Common myeloid progenitor, CD34-positive (primary cell): ENCODE measurements around the gene RPS18.
"Not testable (repeated sequence)": the region's sequence is repeated elsewhere in the genome, so short reads cannot be mapped to it uniquely, and the experiment has no call there.

ENCODE experiments used
- CTCF ChIA-PET: fragments of 350-600 bp; sonication (Branson Sonifier 250); formaldehyde crosslinking; loops from one replicate; lab custom pipeline; 2021; ENCODE audit warnings: antibody characterized with exemption; lab: Charles Lee
- POLR2A ChIA-PET: fragments of 350-600 bp; sonication (Branson Sonifier 250); formaldehyde crosslinking; loops from one replicate; lab custom pipeline; 2021; ENCODE audit warnings: antibody characterized with exemption; lab: Charles Lee
- DNase-seq, 3 donors: peaks; one replicate each; pipeline versions ENCODE4 v3.0.0 to v3.0.0-alpha.2; 2013
- H3K27ac ChIP-seq, 2 experiments: 1 replicate in 1 of 2; 2 replicates in 1 of 2; pipeline ENCODE4 v1.7.0; 2013; ENCODE audit warnings: inconsistent platforms in 2 of 2, low read length in 2 of 2, mild to moderate bottlenecking in 2 of 2, low read depth in 1 of 2, moderate library complexity in 1 of 2; ENCODE audit not compliant: severe bottlenecking in 2 of 2, insufficient read depth in 1 of 2, poor library complexity in 1 of 2
- H3K27me3 ChIP-seq, 5 experiments: replicated peaks in 2 of 5; 1 replicate in 3 of 5; 2 replicates in 2 of 5; pipeline versions ENCODE4 v1.6.1 to v1.7.0; 2013; ENCODE audit warnings: low read length in 4 of 5, mild to moderate bottlenecking in 2 of 5, moderate library complexity in 2 of 5, inconsistent platforms in 1 of 5; ENCODE audit not compliant: insufficient read depth in 5 of 5, control insufficient read depth in 4 of 5
- H3K36me3 ChIP-seq, 4 experiments: 1 replicate in 2 of 4; 2 replicates in 2 of 4; pipeline versions ENCODE4 v1.6.1 to v1.7.0; 2013; ENCODE audit warnings: low read length in 3 of 4, control low read depth in 1 of 4, mild to moderate bottlenecking in 1 of 4; ENCODE audit not compliant: control insufficient read depth in 4 of 4, insufficient read depth in 4 of 4
- H3K4me1 ChIP-seq, 4 experiments: 1 replicate in 3 of 4; 2 replicates in 1 of 4; pipeline versions ENCODE4 v1.6.1 to v1.7.1; 2013; ENCODE audit warnings: low read length in 3 of 4, mild to moderate bottlenecking in 3 of 4, control low read depth in 1 of 4, inconsistent platforms in 1 of 4, moderate library complexity in 1 of 4; ENCODE audit not compliant: control insufficient read depth in 4 of 4, insufficient read depth in 4 of 4; ENCODE audit errors: control extremely low read depth in 1 of 4
- H3K4me3 ChIP-seq, 7 experiments: 1 replicate in 4 of 7; 2 replicates in 3 of 7; pipeline versions ENCODE4 v1.5.1 to v1.7.0; 2013; ENCODE audit warnings: mild to moderate bottlenecking in 7 of 7, low read length in 6 of 7, moderate library complexity in 6 of 7, inconsistent platforms in 2 of 7, low read depth in 2 of 7, control low read depth in 1 of 7; ENCODE audit not compliant: insufficient read depth in 4 of 7, control insufficient read depth in 1 of 7; ENCODE audit errors: extremely low read depth in 1 of 7
- H3K9me3 ChIP-seq, 5 experiments: 1 replicate in 4 of 5; 2 replicates in 1 of 5; pipeline versions ENCODE4 v1.6.1 to v1.7.1; 2013; ENCODE audit warnings: low read length in 4 of 5, mild to moderate bottlenecking in 2 of 5, inconsistent platforms in 1 of 5, low read depth in 1 of 5, moderate library complexity in 1 of 5; ENCODE audit not compliant: control insufficient read depth in 4 of 5, insufficient read depth in 2 of 5; ENCODE audit errors: control extremely low read depth in 1 of 5
- WGBS: methylation state at CpG from one replicate; pipeline ENCODE4 v1.1.5; 2013; ENCODE audit not compliant: insufficient coverage; 5-methylcytosine and 5-hydroxymethylcytosine counted together

The RPS18 gene

DNA sequence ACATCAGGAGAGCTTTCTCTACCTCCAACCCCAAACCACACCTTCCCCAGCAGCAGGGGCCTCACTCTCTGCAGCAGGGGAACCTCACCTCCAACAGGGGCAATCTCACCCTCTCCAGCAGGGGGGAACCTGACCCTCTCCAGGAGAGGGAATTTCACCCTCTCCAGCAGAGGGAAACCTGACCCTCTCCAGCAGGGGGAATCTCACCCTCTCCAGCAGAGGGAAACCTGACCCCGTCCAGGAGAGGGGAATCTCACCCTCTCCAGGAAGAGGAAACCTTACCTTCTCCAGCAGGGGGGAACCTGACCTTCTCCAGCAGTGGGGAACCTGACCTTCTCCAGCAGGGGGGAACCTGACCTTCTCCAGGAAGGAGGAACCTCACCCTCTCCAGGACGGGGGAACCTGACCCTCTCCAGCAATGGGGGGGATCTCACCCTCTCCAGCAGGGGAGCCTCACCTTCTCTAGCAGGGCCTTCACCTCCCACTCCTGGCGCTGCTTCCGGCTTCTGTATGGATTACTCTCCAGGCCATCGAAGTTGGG lies 8.2 kb downstream of the RPS18 start:
- Histone ChIP-seq H3K4me1 (peaks cover 2 to 44% (median 35%) of the 10 kb centered on the region in 4 experiments), H3K9me3 (no peaks in the 10 kb centered on the region), H3K27ac (peak overlapping the region in 1 of 2 experiments; percentile 35), H3K4me3 (no peak overlapping the region), H3K36me3 (peaks cover 0 to 75% (median 56%) of the 10 kb centered on the region in 4 experiments), H3K27me3 (no peaks in the 10 kb centered on the region)
- 60% methylated on average over 4 of the region's 5 CpGs for WGBS
- peak; percentile 79 to 93 (median 86) for DNase-seq
- ChIA-PET POLR2A (interaction anchor here (1.6 kb wide), 1 partner anchor 9 kb away, joined by 5 read pairs; the partner anchor contains the start of genes PFDN6 and WDR46), CTCF (interaction anchor here (0.7 to 9.7 kb wide), 15 partner anchors 10 to 151 kb away, joined by 3 to 96 read pairs (median 5); partner anchors contain the start of genes PFDN6, RGL2, TAPBP and WDR46)

DNA sequence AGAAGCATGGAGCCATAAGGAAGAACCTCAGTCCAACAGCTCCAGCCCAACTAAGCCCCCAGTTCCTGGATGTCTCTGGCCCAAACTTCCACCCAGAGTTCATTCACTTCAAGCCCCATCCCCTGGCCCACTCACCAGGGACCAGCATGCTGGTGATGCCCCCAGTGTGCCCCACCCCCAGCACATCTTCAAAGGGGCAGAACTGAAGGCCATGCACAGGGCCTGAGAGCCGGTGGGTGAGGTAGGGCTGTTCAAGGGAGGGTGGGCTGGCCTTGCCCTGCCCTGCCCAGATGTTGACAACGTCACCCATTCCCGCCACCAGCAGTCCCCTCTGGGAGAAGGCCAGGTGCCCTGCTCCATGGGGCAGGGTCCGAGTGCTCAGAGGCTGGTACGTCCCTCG lies 8.7 kb downstream of the RPS18 start:
- Histone ChIP-seq H3K27me3 (no peaks in the 10 kb centered on the region), H3K27ac (peak overlapping the region in 1 of 2 experiments; percentile 35), H3K36me3 (peaks cover 0 to 74% (median 56%) of the 10 kb centered on the region in 4 experiments), H3K4me3 (no peak overlapping the region), H3K4me1 (peaks cover 2 to 39% (median 30%) of the 10 kb centered on the region in 4 experiments), H3K9me3 (no peaks in the 10 kb centered on the region)
- POLR2A ChIA-PET = interaction anchor here (0.6 to 1.6 kb wide), 2 partner anchors 9 to 116 kb away, joined by 4 to 5 read pairs; partner anchors contain the start of genes PFDN6 and WDR46
- no peak for DNase-seq
- WGBS = 93% methylated on average over 6 of the region's 6 CpGs
- CTCF ChIA-PET = interaction anchor here (0.8 to 9.7 kb wide), 12 partner anchors 10 to 129 kb away, joined by 3 to 96 read pairs (median 5); partner anchors contain the start of genes PFDN6, RGL2 and WDR46

DNA sequence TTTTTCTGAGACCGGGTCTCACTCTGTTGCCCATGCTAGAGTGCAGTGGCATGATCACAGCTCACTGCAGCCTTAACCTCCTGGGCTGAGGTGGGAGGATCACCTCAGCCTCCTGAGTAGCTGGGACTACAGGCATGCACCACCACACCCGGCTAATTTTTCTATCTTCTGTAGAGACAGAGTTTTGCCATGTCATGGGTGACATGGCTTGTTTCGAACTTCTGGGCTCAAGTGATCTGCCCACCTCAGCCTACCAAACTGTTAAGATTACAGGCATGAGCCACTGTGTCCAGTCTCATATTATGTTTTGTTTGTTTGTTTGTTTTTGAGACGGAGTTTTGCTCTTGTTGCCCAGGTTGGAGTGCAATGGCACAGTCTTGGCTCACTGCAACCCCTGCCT lies 13.3 kb downstream of the RPS18 start:
- POLR2A ChIA-PET, H3K27ac ChIP-seq, CTCF ChIA-PET, H3K27me3 ChIP-seq, H3K9me3 ChIP-seq, H3K4me3 ChIP-seq, DNase-seq: not testable (repeated sequence)
- 100% methylated on average over 3 of the region's 4 CpGs for WGBS
- Histone ChIP-seq H3K4me1 (peaks cover 0 to 25% (median 22%) of the 10 kb centered on the region in 4 experiments), H3K36me3 (peaks cover 3 to 64% (median 52%) of the 10 kb centered on the region in 4 experiments)

DNA sequence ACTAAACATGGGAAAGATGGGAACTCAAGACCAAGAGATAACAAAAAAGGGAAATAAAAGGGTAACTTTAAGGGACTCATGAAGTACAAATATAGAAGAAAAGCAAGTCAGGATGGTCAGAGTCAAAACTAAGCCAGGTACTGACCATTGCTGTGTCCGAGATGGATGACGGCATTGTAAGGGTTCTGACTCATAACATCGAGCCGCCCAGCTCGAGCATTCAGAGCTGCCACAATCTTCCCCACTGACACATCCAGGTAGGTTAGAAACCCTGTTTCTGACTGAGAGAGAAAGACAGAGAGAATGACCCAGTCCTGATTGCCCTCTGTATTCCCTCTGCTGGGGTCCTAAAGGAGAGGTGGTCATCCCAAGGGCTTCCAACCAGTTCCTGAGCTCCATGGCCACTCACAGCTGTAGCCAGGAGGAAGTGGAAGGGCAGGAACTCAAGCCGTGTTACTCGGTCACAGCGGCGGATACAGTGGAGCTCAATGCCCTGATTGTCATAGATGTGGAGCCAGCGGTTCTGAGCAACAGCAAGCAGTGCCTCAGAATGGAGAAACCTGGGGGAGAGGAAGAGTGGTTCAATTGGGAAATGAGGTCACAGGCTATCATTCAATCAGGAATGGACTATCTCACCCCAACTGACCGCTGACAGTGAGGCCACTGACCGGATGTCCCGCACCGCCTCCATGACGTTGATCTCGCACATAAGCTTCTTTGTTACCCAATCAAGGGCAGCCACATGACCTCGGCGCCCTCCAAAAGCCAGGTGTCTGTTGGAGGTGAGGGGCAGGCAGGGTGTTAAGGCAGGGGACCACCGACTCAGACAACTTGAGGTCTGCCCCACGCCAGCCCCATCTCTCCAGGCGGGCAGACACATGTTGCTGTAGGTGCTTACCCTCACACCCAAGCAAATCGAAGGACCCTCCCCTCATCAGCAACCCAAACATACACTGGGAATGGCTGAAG lies 15.4 kb downstream of the RPS18 start:
- ChIA-PET POLR2A (interaction anchor here (2.5 kb wide), 1 partner anchor 12 kb away, joined by 17 read pairs; the partner anchor contains the start of gene RGL2), CTCF (interaction anchor here (1.0 to 6.3 kb wide), 5 partner anchors 10 to 131 kb away, joined by 3 to 53 read pairs (median 3); partner anchors contain the start of genes B3GALT4, CUTA and RGL2)
- Histone ChIP-seq H3K9me3 (no peaks in the 10 kb centered on the region), H3K4me3 (no peak overlapping the region), H3K36me3 (peaks cover 3 to 61% (median 52%) of the 10 kb centered on the region in 4 experiments), H3K4me1 (peaks cover 0 to 31% (median 23%) of the 10 kb centered on the region in 4 experiments), H3K27me3 (no peaks in the 10 kb centered on the region), H3K27ac (no peak overlapping the region)
- WGBS = 97% methylated on average over 16 of the region's 22 CpGs
- DNase-seq = no peak

DNA sequence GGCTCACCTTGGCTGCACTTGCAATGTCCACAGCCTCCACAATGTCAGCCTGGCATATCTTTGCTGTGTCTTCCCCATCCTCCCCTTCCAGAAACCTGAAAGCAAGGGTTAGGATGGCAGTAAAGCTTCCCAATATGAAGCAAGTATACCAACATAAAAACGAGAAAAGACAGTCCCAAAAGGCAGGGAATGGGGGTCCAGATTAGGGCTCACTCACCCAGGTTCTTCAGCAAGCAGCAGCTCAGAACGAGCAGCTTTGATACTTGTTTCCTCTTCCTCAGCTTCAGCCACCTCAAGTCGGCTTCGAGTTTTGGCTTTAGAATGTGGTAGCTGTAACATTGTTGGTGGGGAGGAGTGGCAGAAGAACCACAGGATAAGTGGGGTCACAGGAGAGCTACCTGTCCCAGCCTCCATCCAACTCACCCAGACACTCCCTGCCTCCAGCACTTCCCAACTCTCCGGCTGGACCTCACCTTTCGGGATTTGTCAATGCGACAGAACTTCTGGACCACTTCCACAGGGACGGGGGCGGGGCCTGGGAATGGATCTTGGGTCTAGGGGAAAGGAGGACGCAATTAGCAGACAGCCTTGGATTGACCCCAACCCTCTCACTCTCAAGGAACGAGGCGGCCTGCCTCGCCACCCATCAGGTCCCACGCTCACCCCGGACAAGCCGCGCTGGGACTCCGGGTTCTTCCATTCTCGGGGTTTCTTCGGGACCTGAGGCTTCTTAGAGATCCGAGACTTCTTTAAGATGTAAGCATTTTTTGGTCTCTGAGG lies 16.5 kb downstream of the RPS18 start:
- Histone ChIP-seq H3K36me3 (peaks cover 5 to 62% (median 52%) of the 10 kb centered on the region in 4 experiments), H3K9me3 (no peaks in the 10 kb centered on the region), H3K4me3 (peak overlapping the region; percentile 71 to 98 (median 84)), H3K4me1 (peaks cover 0 to 31% (median 23%) of the 10 kb centered on the region in 4 experiments), H3K27me3 (no peaks in the 10 kb centered on the region), H3K27ac (peak overlapping the region; percentile 64 to 93)
- ChIA-PET POLR2A (interaction anchor here (1.1 to 2.5 kb wide), 6 partner anchors 8 to 56 kb away, joined by 3 to 17 read pairs (median 6); partner anchors contain the start of genes B3GALT4, RGL2, RPS18 and VPS52), CTCF (interaction anchor here (0.7 to 6.3 kb wide), 11 partner anchors 10 to 130 kb away, joined by 3 to 53 read pairs (median 3); partner anchors contain the start of genes B3GALT4, CUTA, KIFC1 and RGL2)
- WGBS = 5% methylated on average over 12 of the region's 21 CpGs
- DNase-seq = peak in 2 of 3 donors; percentile 16 to 26
